Measurements from ENCODE around the gene KDSR.

Gene KDSR

DNA sequence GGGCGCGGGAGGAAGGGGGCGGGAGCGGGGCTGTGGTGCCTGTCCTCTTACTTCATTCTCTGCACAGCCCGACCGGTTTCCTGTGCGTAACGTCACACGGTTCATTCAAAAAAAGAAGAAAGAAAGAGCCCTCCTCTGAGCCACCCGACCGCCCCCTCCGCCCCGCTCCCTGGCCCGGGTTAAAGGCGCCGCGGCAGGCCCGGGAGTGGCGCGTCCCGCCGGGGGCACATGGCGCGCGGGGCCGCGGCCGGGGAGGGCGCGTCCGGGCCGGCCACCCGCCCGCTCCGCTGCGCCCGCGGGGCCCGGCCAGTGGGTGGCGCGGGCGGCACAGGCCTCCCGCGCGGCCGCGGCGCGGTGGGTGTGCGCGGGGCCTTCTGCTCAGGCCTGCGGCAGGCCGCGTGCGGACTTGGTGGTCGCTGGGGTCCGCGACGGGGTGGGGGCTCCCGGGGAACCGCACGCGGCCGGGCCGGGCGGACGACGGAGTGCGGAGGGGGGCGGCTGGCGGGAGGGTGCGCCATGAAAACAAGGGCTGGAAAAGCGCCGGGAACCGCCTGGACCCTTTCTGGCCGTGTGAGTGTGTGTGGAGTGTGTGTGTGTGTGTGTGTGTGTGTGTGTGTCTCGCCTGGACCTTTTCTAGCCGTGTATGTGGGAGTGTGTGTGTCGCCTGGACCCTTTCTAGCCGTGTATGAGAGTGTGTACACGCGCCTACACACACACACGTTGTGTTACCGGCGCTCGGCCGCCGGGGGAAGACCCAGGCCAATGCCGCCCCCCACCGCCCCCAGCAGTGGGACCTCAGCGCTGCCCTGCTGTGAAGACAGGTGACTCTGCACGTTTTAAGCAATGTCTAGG is 46.7 kb downstream of the KDSR start:
- DNase-seq (ENCODE audit: low read depth) = no peak

DNA sequence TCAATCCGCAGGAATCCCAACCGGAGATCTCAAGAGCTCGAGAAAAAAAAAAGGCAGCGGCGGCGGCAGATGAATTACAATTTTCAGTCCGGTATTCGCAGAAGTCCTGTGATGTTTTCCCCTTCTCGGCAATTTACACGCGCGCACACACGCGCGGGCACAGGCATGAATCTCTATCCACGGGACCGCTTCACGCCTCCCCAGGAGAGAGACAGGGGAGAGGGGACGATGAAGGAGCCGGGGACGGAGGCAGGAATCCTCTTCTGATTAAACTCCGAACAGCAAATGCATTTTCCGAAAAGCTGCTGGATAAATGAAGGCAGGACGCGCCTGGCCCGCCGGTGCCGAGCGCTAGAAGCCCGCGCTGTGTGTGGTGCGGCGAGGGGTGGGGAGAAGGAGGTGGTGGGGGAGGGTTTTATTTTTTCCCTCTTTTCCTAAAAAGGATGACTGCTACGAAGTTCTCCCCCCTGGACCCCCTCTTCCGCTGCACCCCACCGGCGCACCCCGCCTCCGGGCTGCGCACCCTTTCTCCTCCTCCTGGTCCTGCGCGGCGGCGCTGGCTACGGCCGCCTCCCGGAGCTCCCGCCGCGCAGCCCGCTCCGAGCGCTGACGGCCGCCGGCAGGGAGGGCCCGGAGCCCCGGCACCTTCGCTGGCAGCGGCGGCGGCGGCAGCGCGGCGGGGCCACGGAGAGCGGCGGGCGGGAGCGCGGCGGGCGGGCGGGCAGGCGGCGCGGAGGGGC is 47.5 kb downstream of the KDSR start, which contains the start of gene BCL2:
Gene BCL2 (minus strand): TSS at position 387 of the 740 bp plus-strand sequence.
- DNase-seq (ENCODE audit: low read depth) = no peak

GRCh38 chr18:63318889-63319382 is 48.1 kb downstream of the KDSR start:
- DNase-seq (ENCODE audit: low read depth) = no peak

GRCh38 chr18:63317982-63318888 is 48.8 kb downstream of the KDSR start:
- DNase-seq (ENCODE audit: low read depth) = no peak

GRCh38 chr18:63317556-63317946 is 49.5 kb downstream of the KDSR start:
- no peak for DNase-seq (ENCODE audit: low read depth)

DNA sequence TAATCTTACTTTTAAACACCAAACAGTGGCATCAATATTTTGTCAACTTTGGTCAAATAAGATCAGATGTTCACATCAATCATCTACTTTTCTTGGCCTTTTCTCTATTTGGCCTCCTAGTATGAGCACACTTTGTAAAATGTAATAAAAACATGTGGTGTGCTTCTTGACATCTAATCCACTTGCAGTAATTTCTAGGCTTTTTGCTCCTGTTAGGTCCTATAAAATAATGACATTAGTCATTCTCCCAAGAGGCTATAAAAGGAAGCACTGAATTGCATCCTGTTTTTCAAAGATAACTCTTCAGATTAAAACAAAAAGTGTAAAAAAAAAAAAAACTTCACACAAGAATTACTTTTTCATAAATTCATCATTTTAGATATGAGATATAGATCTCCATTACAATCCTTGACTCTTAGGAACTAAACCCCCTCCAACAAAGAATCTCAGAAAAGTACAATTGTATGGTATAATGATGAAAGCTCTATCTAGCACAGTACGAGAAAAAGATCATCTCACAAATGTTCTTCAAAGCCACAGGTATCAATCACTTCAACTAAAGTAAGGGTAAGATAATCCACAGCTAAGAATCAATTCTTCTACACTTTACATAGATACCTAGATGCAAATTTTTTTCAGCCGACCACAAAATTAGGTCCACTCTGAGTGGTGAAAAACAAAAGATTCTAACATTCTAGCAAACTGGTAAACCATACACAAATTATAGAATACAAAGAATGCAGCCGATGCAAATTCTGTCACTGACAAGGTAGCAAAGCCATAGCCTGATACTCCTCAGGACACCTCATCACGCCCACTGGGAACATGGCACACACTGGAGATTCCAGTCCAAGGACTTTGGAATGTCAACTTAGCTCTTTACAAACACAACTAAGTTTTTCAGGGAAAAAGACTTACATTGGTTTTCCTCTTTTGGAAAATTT is 50.1 kb downstream of the KDSR start:
- DNase-seq (ENCODE audit: low read depth) = no peak

DNA sequence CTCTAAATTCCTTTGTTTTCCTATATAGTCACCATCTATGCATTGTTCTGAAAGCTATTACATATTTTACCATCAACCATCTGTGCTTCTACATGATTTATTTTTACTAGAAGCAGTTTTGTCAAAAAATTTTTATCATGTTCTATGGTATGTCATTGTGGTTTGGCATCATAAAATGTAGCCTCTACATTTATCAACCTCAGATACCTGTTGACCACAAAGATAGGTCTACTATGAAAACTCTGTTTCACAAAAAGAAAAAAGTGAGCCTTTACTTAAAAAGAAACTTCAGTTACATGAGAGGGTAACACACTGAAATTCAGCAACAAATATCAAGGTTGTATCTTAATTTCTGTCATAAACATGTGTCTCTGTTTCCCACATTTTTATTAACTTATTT is 51.1 kb downstream of the KDSR start:
- DNase-seq (ENCODE audit: low read depth) = no peak

- DNase-seq (ENCODE audit: low read depth) = no peak
Observed at GRCh38 chr18:63315131-63315662, 51.8 kb downstream of the KDSR start.

GRCh38 chr18:63314062-63314790 is 52.8 kb downstream of the KDSR start:
- no peak for DNase-seq (ENCODE audit: low read depth)

DNA sequence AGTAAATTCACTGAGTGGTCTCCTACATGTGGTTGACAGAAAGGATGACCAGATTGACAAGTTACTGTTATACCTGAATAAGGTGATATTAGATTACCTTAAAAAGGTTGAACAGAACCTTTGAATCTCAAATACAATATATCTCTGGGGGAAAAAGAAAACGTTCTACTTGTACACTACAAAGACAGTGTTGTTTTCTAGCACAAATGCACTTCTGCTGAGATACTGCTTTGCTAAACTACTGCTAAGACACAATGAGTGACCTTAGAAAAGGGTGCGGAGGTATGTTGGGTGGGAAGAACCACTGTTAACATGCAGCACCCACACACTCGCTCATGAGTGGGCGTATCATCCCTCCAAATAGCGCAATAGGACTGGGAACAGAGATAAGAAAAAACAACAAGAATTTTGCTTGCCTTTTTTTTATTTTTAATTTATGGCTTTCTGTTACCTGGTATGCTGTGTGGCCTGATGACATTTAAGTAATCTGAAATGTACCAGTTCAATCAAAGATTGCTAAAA is 53.5 kb downstream of the KDSR start:
- no peak for DNase-seq (ENCODE audit: low read depth)

- no peak for DNase-seq (ENCODE audit: low read depth)
Observed at GRCh38 chr18:63312737-63313395, 54.1 kb downstream of the KDSR start.

GRCh38 chr18:63312019-63312409 is 55.0 kb downstream of the KDSR start:
- DNase-seq (ENCODE audit: low read depth) = no peak

DNA sequence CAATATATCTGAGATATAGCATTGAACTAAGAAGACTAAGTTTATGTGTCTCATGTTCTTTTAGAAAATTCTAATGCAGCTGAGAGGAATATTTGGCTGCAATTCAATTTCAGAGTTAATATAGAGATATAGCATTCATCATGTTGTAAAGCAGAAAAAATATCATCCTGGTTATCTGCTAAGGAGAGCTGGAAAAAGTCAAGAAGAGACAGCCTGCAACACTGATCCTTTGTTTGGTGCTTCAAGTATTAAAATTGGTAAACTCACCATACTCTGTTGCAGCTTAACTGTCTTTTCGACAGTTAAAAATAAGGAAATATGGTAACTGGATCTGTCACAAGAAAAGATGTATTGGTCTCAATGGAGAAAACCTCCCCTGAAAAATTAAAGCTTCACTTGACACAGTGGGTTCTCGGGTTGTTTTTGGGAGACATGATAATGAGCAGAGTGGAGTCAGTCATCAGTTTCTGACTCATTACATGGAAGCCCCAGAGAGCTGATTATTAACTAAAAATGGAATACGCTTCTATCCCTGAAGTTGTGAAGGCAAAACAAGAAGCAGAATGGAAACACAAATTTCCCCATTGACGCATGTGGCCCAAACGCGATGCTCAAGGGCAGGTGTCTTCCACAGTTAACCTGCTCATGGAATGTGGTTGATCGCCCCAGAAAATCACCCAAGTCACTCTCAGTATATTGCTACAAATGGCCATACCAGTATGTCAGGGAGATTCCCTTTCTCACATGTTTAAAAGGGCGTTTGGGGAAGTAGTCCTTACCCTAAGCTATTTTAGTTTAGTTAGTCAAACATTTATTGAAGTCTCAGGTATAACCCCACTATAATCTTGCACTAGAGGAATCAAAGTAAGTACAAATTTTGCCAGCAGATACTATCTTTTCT is 55.6 kb downstream of the KDSR start:
- no peak for DNase-seq (ENCODE audit: low read depth)

DNA sequence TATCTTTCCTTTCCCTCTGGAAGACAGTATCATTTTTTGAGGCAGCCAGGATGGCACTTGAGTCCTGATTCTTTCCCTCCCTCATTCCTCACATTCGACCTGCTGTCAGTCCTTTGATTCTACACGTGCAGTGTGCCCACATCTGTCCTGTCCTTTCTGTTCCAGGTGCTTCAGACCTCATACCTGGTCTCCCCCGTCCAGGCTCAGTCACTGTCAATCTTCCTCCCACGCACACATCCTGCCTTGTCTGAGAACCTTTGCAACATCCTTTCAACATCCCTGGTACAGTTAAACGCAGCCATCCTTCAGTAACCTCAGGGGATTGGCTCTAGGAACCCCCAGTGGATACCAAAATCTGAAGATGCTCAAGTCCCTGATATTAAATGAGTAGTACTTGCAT is 57.6 kb downstream of the KDSR start:
- no peak for DNase-seq (ENCODE audit: low read depth)

DNA sequence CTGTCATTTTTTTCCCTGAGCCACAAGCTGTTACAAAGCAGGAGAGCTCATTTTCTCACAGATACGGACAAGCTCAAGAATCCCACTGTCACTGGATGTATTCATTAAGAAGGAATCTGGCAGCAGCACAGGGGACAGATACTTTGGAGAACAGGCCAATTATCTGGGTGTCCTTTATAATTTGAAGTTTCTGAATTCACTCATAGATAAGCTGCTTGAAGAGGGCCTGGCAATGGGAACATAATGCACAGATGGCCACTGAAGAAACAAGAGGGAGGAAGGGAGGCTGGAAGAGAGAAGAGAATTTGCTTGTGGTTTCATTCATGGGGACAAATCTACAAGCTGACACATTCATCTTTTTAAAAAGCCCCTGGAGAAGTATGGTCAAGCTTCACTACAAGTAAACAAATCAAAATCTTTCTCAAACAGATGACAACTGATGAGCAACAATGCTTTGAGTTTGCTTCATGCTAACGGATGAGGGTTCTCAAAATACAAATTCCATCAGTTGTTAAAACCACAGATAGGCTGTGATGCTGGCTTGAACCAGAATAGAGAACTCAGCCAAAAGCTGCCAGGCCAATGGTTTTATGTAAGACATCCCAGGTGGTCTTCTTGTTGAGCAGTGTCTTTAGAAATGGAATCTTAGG is 59.3 kb downstream of the KDSR start:
- no peak for DNase-seq (ENCODE audit: low read depth)

DNA sequence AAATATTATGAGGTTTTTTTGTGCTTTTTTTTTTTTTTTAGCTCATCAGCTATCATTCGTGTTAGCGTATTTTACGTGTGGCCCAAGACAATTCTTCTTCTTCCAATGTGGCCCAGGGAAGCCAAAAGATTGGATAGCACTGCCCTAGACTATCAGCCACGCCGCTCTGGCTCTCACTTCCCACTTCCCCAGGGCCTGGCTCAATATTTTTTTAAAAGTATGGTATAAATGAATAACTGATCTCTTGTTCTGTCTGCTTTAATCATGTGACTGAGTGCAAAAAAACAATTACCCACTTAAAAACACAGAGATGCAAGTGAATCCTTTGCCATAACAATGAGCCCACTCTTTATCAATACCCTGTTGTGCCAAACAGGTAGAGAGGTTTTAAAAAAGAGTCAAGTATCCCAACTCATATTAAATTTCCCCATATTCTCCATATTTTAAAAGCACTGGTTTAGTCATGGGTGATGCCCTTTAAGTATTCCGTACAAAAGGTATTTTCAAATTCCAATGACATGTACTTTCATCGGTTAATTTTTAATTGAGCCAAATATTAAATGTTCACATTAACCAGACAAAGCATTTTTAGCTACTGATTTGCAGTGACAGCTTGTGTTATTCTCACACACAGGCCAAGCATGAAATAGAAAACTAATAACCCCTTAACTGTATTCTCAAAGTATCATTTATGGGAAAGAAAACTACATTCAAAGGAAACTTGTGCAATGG is 60.0 kb downstream of the KDSR start:
- DNase-seq (ENCODE audit: low read depth) = no peak

DNA sequence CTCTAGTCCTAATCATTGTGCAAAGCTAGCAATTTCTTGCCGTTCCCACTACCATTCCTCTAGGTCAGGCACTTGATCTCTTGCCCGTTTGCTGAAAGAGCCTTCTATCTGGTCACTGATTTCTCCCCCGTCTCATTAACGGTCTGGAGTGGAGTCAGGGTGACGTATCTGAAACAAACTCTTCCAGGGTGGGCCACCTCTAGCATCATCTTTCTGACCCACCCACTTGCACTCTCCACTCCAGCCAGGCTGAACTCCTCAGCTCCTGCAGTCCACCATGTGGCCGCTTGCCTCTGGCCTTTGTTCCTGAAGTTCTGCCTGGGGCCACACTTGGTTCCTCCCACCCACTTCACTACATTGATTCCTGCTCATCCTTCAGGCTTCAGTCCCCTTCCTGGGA is 60.8 kb downstream of the KDSR start:
- no peak for DNase-seq (ENCODE audit: low read depth)

All from non-pigmented ciliary epithelial cell (primary cell).